Neutrophil (primary cell): Measurements from ENCODE around the gene HYAL3.

ENCODE experiments used
- H3K27ac ChIP-seq: fragments of 200-600 bp; sonication (generic); 2 replicates; pipeline ENCODE4 v1.5.1; 2016; ENCODE audit warnings: mild to moderate bottlenecking, moderate library complexity
- H3K27me3 ChIP-seq: fragments of 200-600 bp; sonication (generic); 2 replicates; pipeline ENCODE4 v1.6.0; 2016; ENCODE audit warnings: mild to moderate bottlenecking
- H3K36me3 ChIP-seq: fragments of 200-600 bp; sonication (generic); 2 replicates; pipeline ENCODE4 v1.5.1; 2017
- H3K4me1 ChIP-seq, 2 experiments: fragments of 200-600 bp in 1 of 2; sonication (generic) in 1 of 2; 1 replicate in 1 of 2; 2 replicates in 1 of 2; pipeline versions ENCODE4 v1.5.1 to v1.6.1; 2013 to 2016; ENCODE audit warnings: low read depth in 1 of 2, low read length in 1 of 2, mild to moderate bottlenecking in 1 of 2, moderate library complexity in 1 of 2; ENCODE audit not compliant: control insufficient read depth in 1 of 2, insufficient read depth in 1 of 2
- H3K4me3 ChIP-seq, 2 experiments: fragments of 200-600 bp in 1 of 2; sonication (generic) in 1 of 2; 1 replicate in 1 of 2; 2 replicates in 1 of 2; pipeline ENCODE4 v1.5.1; 2013 to 2016; ENCODE audit warnings: low read depth in 1 of 2, low read length in 1 of 2, mild to moderate bottlenecking in 1 of 2, moderate library complexity in 1 of 2
- H3K9me3 ChIP-seq: fragments of 200-600 bp; sonication (generic); 2 replicates; pipeline ENCODE4 v1.5.1; 2016
- CTCF ChIP-seq: fragments of 200-600 bp; sonication (generic); IDR thresholded peaks from 2 replicates; pipeline ENCODE4 v1.5.1; 2016; ENCODE audit warnings: antibody characterized with exemption

Gene HYAL3

GRCh38 chr3:50297384-50297775 lies 1.8 kb downstream of the HYAL3 start:
- Histone ChIP-seq H3K27ac (peak overlapping the region; percentile 97), H3K4me1 (peaks cover 42 to 47% of the 10 kb centered on the region in 2 experiments), H3K9me3 (no peaks in the 10 kb centered on the region), H3K27me3 (no peaks in the 10 kb centered on the region), H3K36me3 (no peaks in the 10 kb centered on the region), H3K4me3 (no peak overlapping the region)
- no peak for TF ChIP-seq CTCF

GRCh38 chr3:50296721-50297383 lies 2.4 kb downstream of the HYAL3 start:
- H3K36me3 ChIP-seq: no peaks in the 10 kb centered on the region
- no peak for TF ChIP-seq CTCF
- H3K4me1 ChIP-seq: peaks cover 45 to 52% of the 10 kb centered on the region in 2 experiments
- no peak overlapping the region for H3K4me3 ChIP-seq
- H3K9me3 ChIP-seq: no peaks in the 10 kb centered on the region
- H3K27me3 ChIP-seq: no peaks in the 10 kb centered on the region
- peak overlapping the region; percentile 97 for H3K27ac ChIP-seq

- peaks cover 48 to 54% of the 10 kb centered on the region in 2 experiments for H3K4me1 ChIP-seq
Measured at GRCh38 chr3:50295553-50296431, 3.4 kb downstream of the HYAL3 start.

GRCh38 chr3:50294492-50295403 lies 4.5 kb downstream of the HYAL3 start:
- H3K9me3 ChIP-seq: no peaks in the 10 kb centered on the region
- H3K27me3 ChIP-seq: no peaks in the 10 kb centered on the region
- H3K36me3 ChIP-seq: no peaks in the 10 kb centered on the region
- peak overlapping the region; percentile 25 for H3K27ac ChIP-seq
- TF ChIP-seq CTCF: no peak
- H3K4me3 ChIP-seq: no peak overlapping the region
- H3K4me1 ChIP-seq: peaks cover 37 to 43% of the 10 kb centered on the region in 2 experiments

More at GRCh38 chr3:50295553-50296431, 3.4 kb downstream of the HYAL3 start:
- no peak overlapping the region for H3K4me3 ChIP-seq
- no peaks in the 10 kb centered on the region for H3K27me3 ChIP-seq
- peak overlapping the region; percentile 25 for H3K27ac ChIP-seq
- no peaks in the 10 kb centered on the region for H3K9me3 ChIP-seq
- TF ChIP-seq CTCF: no peak
- H3K36me3 ChIP-seq: no peaks in the 10 kb centered on the region

GRCh38 chr3:50294089-50294488 lies 5.1 kb downstream of the HYAL3 start:
- Histone ChIP-seq H3K4me3 (no peak overlapping the region), H3K4me1 (peaks cover 35 to 39% of the 10 kb centered on the region in 2 experiments), H3K36me3 (no peaks in the 10 kb centered on the region), H3K27ac (peak overlapping the region; percentile 69), H3K9me3 (no peaks in the 10 kb centered on the region), H3K27me3 (no peaks in the 10 kb centered on the region)
- TF ChIP-seq CTCF: no peak
